HG03135 (cell line): ENCODE data around the gene GPR141.
"Not testable (repeated sequence)": the region's sequence is repeated elsewhere in the genome, so short reads cannot be mapped to it uniquely, and the experiment has no call there.

ENCODE experiments used
- ATAC-seq: cut with Tn5 transposase; IDR thresholded peaks from one replicate; pipeline ENCODE4 v1.9.1; 2021; ENCODE audit warnings: mild to moderate bottlenecking, moderate library complexity; ENCODE audit not compliant: unreplicated experiment

The GPR141 gene

GRCh38 chr7:37686556-37687345, 3.2 kb downstream of the GPR141 start:
- no peak for ATAC-seq

GRCh38 chr7:37690206-37690605, 6.6 kb downstream of the GPR141 start:
- no peak for ATAC-seq

GRCh38 chr7:37694208-37695094, 10.9 kb downstream of the GPR141 start:
- no peak for ATAC-seq

GRCh38 chr7:37698276-37698675, 14.7 kb downstream of the GPR141 start:
- ATAC-seq: no peak

GRCh38 chr7:37698782-37699181, 15.2 kb downstream of the GPR141 start:
- ATAC-seq: no peak

GRCh38 chr7:37701769-37702168, 18.2 kb downstream of the GPR141 start:
- no peak for ATAC-seq

- ATAC-seq: no peak
These were observed 19.8 kb downstream of the GPR141 start for GRCh38 chr7:37703361-37703760.

- not testable (repeated sequence) for ATAC-seq
These were observed 20.8 kb downstream of the GPR141 start for GRCh38 chr7:37704328-37704833.

- ATAC-seq: no peak
These were observed 22.4 kb downstream of the GPR141 start for GRCh38 chr7:37705976-37706375.

- ATAC-seq: no peak
These were observed 23.2 kb downstream of the GPR141 start for GRCh38 chr7:37706804-37707203.

- no peak for ATAC-seq
These were observed 24.4 kb downstream of the GPR141 start for GRCh38 chr7:37707754-37708485.

- ATAC-seq: peak; percentile 95
These were observed 26.3 kb downstream of the GPR141 start for GRCh38 chr7:37709631-37710509.

- no peak for ATAC-seq
These were observed 30.0 kb downstream of the GPR141 start for GRCh38 chr7:37713613-37714012.

GRCh38 chr7:37714606-37715005, 31.0 kb downstream of the GPR141 start:
- no peak for ATAC-seq

- peak; percentile 65 for ATAC-seq
These were observed 35.0 kb downstream of the GPR141 start for GRCh38 chr7:37718585-37718984.

GRCh38 chr7:37719077-37719476, 35.5 kb downstream of the GPR141 start:
- ATAC-seq: peak; percentile 84

- no peak for ATAC-seq
These were observed 41.2 kb downstream of the GPR141 start for GRCh38 chr7:37724732-37725131.

GRCh38 chr7:37726016-37726415, 42.5 kb downstream of the GPR141 start:
- no peak for ATAC-seq

- ATAC-seq: no peak
These were observed 45.2 kb downstream of the GPR141 start for GRCh38 chr7:37728747-37729146.

- ATAC-seq: no peak
These were observed 45.6 kb downstream of the GPR141 start for GRCh38 chr7:37729181-37729580.
